Embryonic facial prominence (tissue), 1 donor: Measurements from ENCODE around the gene MED1.
A peak's percentile ranks its signal among the peaks of the same experiment; 100 is the strongest.
"Not testable (repeated sequence)": the region's sequence is repeated elsewhere in the genome, so short reads cannot be mapped to it uniquely, and the experiment has no call there.

Source experiments
- DNase-seq: peaks from one replicate; pipeline ENCODE4 v3.0.0-alpha.2; 2016; ENCODE audit errors: extremely low spot score

The MED1 gene

DNA sequence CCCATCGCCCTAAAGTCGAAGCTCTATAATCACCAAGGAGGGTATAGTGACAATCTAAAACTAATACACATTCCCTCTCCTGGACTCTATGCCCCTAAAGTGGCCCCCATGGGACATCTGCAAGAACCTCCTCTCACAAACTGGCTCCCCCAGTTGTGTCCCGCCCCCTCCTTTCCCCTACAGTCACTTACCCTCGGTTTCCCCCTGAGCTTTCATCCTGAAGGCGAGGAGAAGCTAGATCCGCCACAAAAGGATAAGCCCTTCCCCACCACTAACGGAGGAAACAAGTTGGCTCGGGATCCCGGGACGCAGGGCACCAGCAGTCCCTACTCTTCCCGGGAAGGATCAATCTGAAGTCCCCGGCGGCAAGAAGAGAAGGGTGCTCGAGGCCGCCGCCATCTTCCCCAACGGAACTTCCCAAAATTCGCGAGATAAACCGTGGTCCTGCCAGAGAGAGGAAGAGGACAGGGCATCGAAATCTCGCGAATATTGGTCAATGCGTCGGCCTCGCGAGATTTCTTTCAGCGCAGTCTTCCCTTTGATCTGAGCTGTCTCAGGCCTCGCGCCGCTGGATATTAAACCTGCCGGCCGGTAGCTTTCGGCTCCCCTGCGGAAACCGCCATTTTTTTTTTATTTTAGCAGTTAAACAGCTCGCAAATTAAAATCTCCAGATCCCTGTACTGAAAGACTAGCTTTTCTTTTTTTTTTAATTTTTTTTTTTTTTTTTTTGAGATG lies at the start of gene MED1:
TSS of gene MED1 (minus strand) at position 417 of the 735 bp plus-strand sequence. CDS start at position 216, 201 bp downstream.
- peak; percentile 98 for DNase-seq

DNA sequence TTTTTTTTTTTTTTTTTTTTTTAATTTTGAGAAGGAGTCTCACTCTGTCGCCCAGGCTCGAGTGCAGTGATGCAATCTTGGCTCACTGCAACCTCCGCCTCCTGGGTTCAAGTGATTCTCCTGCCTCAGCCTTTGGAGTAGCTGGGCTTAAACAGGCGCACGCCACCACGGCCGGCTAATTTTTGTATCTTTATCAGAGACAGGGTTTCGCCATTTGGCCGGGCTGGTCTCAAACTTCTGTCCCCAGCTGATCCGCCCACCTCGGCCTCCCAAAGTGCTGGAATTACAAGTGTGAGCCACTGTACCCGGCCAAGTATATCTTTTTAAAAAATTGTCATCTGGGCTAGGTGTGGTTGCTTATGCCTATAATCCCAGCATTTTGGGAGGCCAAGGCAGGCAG lies 45.9 kb upstream of the MED1 start:
- not testable (repeated sequence) for DNase-seq

DNA sequence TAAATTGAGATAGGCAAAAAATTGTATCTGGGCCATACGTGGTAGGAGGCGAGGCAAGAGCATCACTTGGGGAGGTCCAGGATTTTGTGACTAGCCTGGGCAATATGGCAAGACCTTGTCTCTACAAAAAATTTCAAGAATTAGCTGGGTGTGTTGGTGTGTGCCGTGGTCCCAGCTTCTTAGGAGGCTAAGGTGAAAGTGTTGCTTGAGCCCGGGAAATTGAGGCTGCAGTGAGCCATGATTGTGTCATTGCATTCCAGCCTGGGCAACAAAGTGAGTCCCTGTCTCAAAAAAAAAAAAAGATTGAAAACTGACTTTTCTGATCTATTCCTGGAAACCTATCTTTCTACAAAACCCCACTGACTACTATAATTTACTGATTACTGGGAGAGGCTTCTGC lies 36.9 kb upstream of the MED1 start:
- DNase-seq: no peak

DNA sequence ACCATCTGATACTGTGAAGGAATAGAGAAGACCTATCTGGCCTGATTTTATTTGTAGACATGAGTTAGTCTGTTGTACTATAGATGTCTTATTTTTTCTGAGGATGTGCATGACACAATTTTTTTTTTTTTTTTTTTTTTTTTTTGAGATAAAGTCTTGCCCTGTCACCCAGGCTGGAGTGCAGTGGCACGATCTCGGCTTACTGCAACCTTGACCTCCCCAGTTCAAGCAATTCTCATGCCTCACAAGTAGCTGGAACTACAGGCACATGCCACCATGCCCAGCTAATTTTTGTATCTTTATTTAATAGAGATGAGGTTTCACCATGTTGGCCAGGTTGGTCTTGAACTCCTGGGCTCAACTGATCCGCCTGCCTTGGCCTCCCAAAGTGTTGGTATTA lies 36.4 kb upstream of the MED1 start:
- not testable (repeated sequence) for DNase-seq

GRCh38 chr17:39486242-39486641 lies 35.2 kb upstream of the MED1 start:
- DNase-seq: no peak

GRCh38 chr17:39485555-39485954 lies 34.5 kb upstream of the MED1 start:
- DNase-seq: no peak

- no peak for DNase-seq
Observed at GRCh38 chr17:39484178-39484577, 33.1 kb upstream of the MED1 start.

GRCh38 chr17:39483506-39483905 lies 32.4 kb upstream of the MED1 start:
- DNase-seq: no peak

- DNase-seq: not testable (repeated sequence)
Observed at GRCh38 chr17:39479631-39480030, 28.6 kb upstream of the MED1 start.

DNA sequence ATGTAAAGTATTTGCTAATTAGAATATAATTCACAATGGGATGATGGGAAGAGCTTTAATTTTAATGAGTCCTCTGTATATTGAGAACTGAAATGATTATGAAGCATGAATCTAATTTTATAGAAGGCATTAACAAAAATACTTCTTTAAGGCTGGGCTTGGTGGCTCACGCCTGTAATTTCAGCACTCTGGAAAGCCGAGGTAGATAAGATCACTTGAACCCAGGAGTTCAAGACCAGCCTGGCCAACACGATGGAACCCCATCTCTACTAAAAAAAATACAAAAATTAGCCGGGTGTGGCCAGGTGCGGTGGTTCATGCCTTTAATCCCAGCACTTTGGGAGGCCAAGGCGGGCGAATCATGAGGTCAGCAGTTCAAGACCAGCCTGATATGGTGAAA lies 22.2 kb upstream of the MED1 start:
- DNase-seq: no peak

DNA sequence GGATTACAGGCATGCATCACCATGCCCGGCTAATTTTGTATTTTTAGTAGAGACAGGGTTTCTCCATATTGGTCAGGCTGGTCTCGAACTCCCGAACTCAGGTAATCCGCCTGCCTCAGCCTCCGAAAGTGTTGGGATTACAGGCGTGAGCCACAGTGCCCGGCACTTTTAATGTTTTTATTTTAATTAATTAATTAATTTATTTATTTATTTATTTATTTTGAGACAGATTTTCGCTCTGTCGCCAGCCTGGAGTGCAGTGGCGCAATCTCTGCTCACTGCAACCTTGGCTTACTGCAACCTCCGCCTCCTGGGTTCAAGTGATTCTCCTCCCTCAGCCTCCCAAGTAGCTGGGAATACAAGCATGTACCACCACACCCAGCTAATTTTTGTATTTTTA lies 17.5 kb upstream of the MED1 start:
- DNase-seq: not testable (repeated sequence)

- not testable (repeated sequence) for DNase-seq
Observed at GRCh38 chr17:39464639-39465181, 13.6 kb upstream of the MED1 start.

DNA sequence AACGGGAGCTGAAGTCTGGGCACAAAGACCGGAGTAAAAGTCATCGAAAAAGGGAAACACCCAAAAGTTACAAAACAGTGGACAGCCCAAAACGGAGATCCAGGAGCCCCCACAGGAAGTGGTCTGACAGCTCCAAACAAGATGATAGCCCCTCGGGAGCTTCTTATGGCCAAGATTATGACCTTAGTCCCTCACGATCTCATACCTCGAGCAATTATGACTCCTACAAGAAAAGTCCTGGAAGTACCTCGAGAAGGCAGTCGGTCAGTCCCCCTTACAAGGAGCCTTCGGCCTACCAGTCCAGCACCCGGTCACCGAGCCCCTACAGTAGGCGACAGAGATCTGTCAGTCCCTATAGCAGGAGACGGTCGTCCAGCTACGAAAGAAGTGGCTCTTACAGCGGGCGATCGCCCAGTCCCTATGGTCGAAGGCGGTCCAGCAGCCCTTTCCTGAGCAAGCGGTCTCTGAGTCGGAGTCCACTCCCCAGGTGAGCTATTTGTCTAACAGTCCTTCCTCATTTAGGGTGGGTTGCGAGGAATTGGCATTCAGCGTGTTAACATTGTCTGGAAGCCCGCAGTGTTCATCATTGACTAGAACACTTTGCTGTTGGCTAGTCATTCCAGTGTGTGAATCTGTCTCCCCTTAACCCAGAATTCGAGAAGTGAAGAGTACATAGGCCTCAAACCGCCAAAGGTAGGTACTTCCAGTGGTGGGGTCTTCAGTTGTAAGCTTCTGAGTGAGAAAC lies 11.7 kb upstream of the MED1 start:
- DNase-seq: no peak

DNA sequence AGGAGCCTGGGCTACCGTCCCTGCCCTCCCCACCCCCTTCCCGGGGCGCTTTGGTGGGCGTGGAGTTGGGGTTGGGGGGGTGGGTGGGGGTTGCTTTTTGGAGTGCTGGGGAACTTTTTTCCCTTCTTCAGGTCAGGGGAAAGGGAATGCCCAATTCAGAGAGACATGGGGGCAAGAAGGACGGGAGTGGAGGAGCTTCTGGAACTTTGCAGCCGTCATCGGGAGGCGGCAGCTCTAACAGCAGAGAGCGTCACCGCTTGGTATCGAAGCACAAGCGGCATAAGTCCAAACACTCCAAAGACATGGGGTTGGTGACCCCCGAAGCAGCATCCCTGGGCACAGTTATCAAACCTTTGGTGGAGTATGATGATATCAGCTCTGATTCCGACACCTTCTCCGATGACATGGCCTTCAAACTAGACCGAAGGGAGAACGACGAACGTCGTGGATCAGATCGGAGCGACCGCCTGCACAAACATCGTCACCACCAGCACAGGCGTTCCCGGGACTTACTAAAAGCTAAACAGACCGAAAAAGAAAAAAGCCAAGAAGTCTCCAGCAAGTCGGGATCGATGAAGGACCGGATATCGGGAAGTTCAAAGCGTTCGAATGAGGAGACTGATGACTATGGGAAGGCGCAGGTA lies 11.0 kb upstream of the MED1 start:
- DNase-seq: no peak

DNA sequence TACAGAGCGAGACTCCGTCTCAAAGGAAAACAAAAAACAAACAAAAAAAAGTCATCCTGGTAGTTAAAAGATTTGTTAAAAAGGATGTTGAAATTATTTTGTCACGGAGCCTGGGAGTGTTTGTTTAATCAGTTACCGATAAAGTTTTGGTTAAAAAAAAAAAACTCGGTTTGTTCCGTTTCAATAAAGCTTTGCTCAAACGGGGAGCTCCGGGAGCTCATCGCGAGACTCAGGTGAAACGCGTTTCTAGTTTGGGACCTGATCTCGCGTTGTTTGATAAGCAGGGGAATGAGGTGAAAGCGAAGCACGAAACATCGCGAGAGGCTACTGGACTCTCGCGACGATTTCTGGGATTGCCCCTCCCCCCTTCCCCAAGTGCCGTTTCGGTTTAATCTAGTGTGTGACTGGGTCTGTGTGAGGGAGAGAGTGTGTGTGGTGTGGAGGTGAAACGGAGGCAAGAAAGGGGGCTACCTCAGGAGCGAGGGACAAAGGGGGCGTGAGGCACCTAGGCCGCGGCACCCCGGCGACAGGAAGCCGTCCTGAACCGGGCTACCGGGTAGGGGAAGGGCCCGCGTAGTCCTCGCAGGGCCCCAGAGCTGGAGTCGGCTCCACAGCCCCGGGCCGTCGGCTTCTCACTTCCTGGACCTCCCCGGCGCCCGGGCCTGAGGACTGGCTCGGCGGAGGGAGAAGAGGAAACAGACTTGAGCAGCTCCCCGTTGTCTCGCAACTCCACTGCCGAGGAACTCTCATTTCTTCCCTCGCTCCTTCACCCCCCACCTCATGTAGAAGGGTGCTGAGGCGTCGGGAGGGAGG lies 10.3 kb upstream of the MED1 start, which contains the start of gene CDK12:
TSS of gene CDK12 (plus strand) at position 374 of the 813 bp plus-strand sequence. CDS start 586 bp downstream, outside the sequence.
- peak; percentile 99 for DNase-seq

DNA sequence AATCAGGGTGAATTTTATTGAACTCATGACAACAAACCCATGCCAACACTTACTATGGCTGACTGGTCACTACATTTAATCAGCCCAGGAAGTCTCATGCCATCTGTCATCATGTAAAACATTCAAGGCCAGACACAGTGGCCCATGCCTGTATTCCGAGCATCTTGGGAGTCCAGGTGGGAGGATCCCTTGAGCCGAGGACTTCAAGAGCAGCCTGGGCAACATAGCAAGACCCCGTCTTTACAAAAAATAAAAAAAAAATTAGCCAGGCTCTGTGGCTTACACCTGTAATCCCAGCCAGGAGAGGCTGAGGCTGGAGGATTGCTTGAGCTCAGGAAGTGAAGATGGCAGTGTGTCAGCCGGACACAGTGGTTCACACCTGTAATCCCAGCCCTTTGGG lies 4.9 kb upstream of the MED1 start:
- DNase-seq: no peak

GRCh38 chr17:39450051-39450450 lies 1.0 kb downstream of the MED1 start:
- no peak for DNase-seq

GRCh38 chr17:39447561-39447960 lies 3.5 kb downstream of the MED1 start:
- DNase-seq: no peak

DNA sequence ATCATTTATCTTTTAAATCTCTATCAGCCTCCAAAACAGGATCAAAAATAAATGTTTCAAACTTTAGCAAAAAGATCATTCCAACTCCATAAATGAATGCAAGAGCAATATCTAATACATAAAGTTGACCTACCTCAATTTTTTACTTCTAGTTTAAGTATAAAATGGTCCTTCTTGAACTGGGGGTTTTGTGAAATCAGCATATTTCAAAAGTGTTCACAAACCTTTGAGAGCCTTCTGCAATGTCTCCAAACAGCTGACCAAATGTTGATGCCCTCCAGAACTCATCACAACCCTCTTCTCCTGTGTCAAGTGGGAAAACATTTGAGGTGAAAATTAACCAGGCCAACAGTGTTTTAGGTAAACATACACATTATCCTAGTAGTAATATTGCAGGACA lies 7.7 kb downstream of the MED1 start:
- DNase-seq: no peak

DNA sequence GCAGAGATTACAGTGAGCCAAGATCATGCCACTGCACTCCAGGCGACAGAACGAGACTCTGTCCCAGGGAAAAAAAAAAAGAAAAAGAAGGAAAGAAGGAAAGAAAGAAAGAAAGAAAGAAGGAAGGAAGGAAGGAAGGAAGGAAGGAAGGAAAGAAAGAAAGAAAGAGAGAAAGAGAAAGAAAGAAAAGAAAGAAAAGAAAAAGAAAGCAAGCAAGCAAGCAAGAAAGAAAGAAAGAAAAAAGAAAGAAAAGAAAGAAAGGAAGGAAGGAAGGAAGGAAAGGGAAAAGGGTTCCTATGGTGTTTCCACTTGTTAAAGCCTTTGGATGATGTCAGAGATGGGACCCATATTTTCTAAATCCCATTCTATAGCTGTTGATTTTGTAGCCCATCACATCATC lies 11.2 kb downstream of the MED1 start:
- not testable (repeated sequence) for DNase-seq

- DNase-seq: no peak
Observed at GRCh38 chr17:39429600-39429999, 21.5 kb downstream of the MED1 start.
